ENCODE data around the gene TMC4. TPM values are rescaled to one million over a fixed set of nuclear protein-coding genes. Genes with fewer than 3 reads are reported as not detected.
"Not testable (repeated sequence)": the region's sequence is repeated elsewhere in the genome, so short reads cannot be mapped to it uniquely, and the experiment has no call there.

Gene TMC4
- polyA plus RNA-seq, 4 donors: 40.6 to 174 (median 129) TPM

DNA sequence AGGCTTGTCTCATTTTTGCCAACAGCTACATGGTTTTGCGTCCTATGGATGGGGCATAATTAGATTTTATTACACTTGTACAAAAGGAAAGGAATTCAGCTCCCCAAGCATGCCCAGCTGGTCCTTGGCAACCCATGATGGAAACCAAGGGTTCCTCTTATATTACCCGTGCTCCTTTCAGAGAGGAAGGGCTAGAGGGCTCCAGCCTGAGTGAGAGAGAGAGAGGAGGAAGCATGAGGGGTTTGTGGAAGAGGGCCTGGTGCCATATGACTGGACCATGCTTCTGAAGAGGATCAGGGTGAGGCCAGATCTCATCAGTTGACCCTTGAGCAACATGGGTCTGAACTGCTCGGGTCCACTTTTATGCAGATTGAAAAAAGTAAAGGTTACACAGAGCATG lies 24.2 kb upstream of the TMC4 start:
- WGBS, 3 donors: 85 to 91% (median 86%) methylated on average over 3 of the region's 3 CpGs
- Histone ChIP-seq H3K4me3 (ENCODE audit: low read depth in 1 of 3, low read length in 3 of 3) (no peak overlapping the region), H3K4me1 (ENCODE audit: control insufficient read depth in 3 of 3, insufficient read depth in 2 of 3, low read depth in 1 of 3, low read length in 2 of 3) (peaks cover 1 to 16% (median 3%) of the 10 kb centered on the region in 3 donors), H3K27me3 (ENCODE audit: control insufficient read depth in 3 of 3, insufficient read depth in 3 of 3, low read length in 3 of 3) (no peaks in the 10 kb centered on the region), H3K9me3 (ENCODE audit: control insufficient read depth in 2 of 2, insufficient read depth in 1 of 2, low read depth in 1 of 2, low read length in 1 of 2) (no peaks in the 10 kb centered on the region), H3K27ac (ENCODE audit: low read depth in 1 of 3, low read length in 2 of 3) (no peak overlapping the region), H3K36me3 (ENCODE audit: control insufficient read depth in 3 of 3, insufficient read depth in 2 of 3, low read depth in 1 of 3, low read length in 3 of 3) (peaks cover 8 to 49% (median 9%) of the 10 kb centered on the region in 3 donors)
- DNase-seq (no peak), FAIRE-seq (no peak)

- peaks cover 0 to 16% (median 4%) of the 10 kb centered on the region in 3 donors for H3K4me1 ChIP-seq (ENCODE audit: control insufficient read depth in 3 of 3, insufficient read depth in 2 of 3, low read depth in 1 of 3, low read length in 2 of 3)
Observed at GRCh38 chr19:54196536-54196935, 23.6 kb upstream of the TMC4 start.

DNA sequence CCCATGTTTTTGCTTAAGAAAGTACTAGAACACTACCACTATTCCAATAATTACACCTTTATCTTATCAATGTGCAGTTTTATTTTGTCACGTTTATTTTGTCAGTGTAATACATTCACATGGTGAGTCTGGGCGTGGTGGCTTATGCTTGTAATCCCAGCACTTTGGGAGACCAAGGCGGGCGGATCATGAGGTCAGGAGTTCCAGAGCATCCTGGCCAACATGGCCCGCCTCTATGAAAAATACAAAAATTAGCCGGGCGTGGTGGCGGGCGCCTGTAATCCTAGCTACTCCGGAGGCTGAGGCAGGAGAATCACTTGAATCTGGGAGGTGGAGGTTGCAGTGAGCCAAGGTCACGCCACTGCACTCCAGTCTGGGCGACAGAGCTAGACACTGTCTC lies 21.5 kb upstream of the TMC4 start:
- H3K4me3 ChIP-seq (ENCODE audit: low read depth in 1 of 3, low read length in 3 of 3); H3K27ac ChIP-seq (ENCODE audit: low read depth in 1 of 3, low read length in 2 of 3); DNase-seq; H3K27me3 ChIP-seq (ENCODE audit: control insufficient read depth in 3 of 3, insufficient read depth in 3 of 3, low read length in 3 of 3); H3K9me3 ChIP-seq (ENCODE audit: control insufficient read depth in 2 of 2, insufficient read depth in 1 of 2, low read depth in 1 of 2, low read length in 1 of 2); FAIRE-seq: not testable (repeated sequence)
- H3K36me3 ChIP-seq (ENCODE audit: control insufficient read depth in 3 of 3, insufficient read depth in 2 of 3, low read depth in 1 of 3, low read length in 3 of 3): peaks cover 2 to 44% (median 9%) of the 10 kb centered on the region in 3 donors
- H3K4me1 ChIP-seq (ENCODE audit: control insufficient read depth in 3 of 3, insufficient read depth in 2 of 3, low read depth in 1 of 3, low read length in 2 of 3): peaks cover 0 to 16% (median 4%) of the 10 kb centered on the region in 3 donors
- 86 to 92% (median 88%) methylated on average over 12 of the region's 12 CpGs for WGBS, 3 donors

More at GRCh38 chr19:54196536-54196935, 23.6 kb upstream of the TMC4 start:
- Histone ChIP-seq H3K4me3 (ENCODE audit: low read depth in 1 of 3, low read length in 3 of 3) (no peak overlapping the region), H3K27me3 (ENCODE audit: control insufficient read depth in 3 of 3, insufficient read depth in 3 of 3, low read length in 3 of 3) (no peaks in the 10 kb centered on the region), H3K27ac (ENCODE audit: low read depth in 1 of 3, low read length in 2 of 3) (no peak overlapping the region), H3K9me3 (ENCODE audit: control insufficient read depth in 2 of 2, insufficient read depth in 1 of 2, low read depth in 1 of 2, low read length in 1 of 2) (no peaks in the 10 kb centered on the region), H3K36me3 (ENCODE audit: control insufficient read depth in 3 of 3, insufficient read depth in 2 of 3, low read depth in 1 of 3, low read length in 3 of 3) (peaks cover 2 to 49% (median 9%) of the 10 kb centered on the region in 3 donors)
- no peak for DNase-seq
- FAIRE-seq: no peak
- 91 to 94% (median 92%) methylated on average over 7 of the region's 7 CpGs for WGBS, 3 donors

GRCh38 chr19:54193011-54193410 lies 20.1 kb upstream of the TMC4 start:
- H3K27me3 ChIP-seq (ENCODE audit: control insufficient read depth in 3 of 3, insufficient read depth in 3 of 3, low read length in 3 of 3): no peaks in the 10 kb centered on the region
- no peak overlapping the region for H3K27ac ChIP-seq (ENCODE audit: low read depth in 1 of 3, low read length in 2 of 3)
- WGBS, 3 donors: 94 to 97% (median 94%) methylated on average over 11 of the region's 11 CpGs
- peaks cover 4 to 20% (median 8%) of the 10 kb centered on the region in 3 donors for H3K4me1 ChIP-seq (ENCODE audit: control insufficient read depth in 3 of 3, insufficient read depth in 2 of 3, low read depth in 1 of 3, low read length in 2 of 3)
- H3K4me3 ChIP-seq (ENCODE audit: low read depth in 1 of 3, low read length in 3 of 3): no peak overlapping the region
- no peaks in the 10 kb centered on the region for H3K9me3 ChIP-seq (ENCODE audit: control insufficient read depth in 2 of 2, insufficient read depth in 1 of 2, low read depth in 1 of 2, low read length in 1 of 2)
- peaks cover 2 to 43% (median 9%) of the 10 kb centered on the region in 3 donors for H3K36me3 ChIP-seq (ENCODE audit: control insufficient read depth in 3 of 3, insufficient read depth in 2 of 3, low read depth in 1 of 3, low read length in 3 of 3)
- no peak for FAIRE-seq
- DNase-seq: no peak

- H3K27me3 ChIP-seq (ENCODE audit: control insufficient read depth in 3 of 3, insufficient read depth in 3 of 3, low read length in 3 of 3): no peaks in the 10 kb centered on the region
- 59 to 64% (median 62%) methylated on average over 19 of the region's 19 CpGs for WGBS, 3 donors
- peak overlapping the region; percentile 93 to 100 (median 99) for H3K27ac ChIP-seq (ENCODE audit: low read depth in 1 of 3, low read length in 2 of 3)
- DNase-seq (no peak), FAIRE-seq (no peak)
- H3K9me3 ChIP-seq (ENCODE audit: control insufficient read depth in 2 of 2, insufficient read depth in 1 of 2, low read depth in 1 of 2, low read length in 1 of 2): no peaks in the 10 kb centered on the region
- H3K36me3 ChIP-seq (ENCODE audit: control insufficient read depth in 3 of 3, insufficient read depth in 2 of 3, low read depth in 1 of 3, low read length in 3 of 3): peaks cover 2 to 45% (median 9%) of the 10 kb centered on the region in 3 donors
- peaks cover 6 to 30% (median 9%) of the 10 kb centered on the region in 3 donors for H3K4me1 ChIP-seq (ENCODE audit: control insufficient read depth in 3 of 3, insufficient read depth in 2 of 3, low read depth in 1 of 3, low read length in 2 of 3)
- H3K4me3 ChIP-seq (ENCODE audit: low read depth in 1 of 3, low read length in 3 of 3): peak overlapping the region; percentile 68 to 94 (median 82)
Observed at GRCh38 chr19:54191811-54192453, 19.0 kb upstream of the TMC4 start.

- Histone ChIP-seq H3K36me3 (ENCODE audit: control insufficient read depth in 3 of 3, insufficient read depth in 2 of 3, low read depth in 1 of 3, low read length in 3 of 3) (peaks cover 2 to 52% (median 9%) of the 10 kb centered on the region in 3 donors), H3K27ac (ENCODE audit: low read depth in 1 of 3, low read length in 2 of 3) (peak within 1 kb of the TSS; percentile 93 to 100 (median 99)), H3K27me3 (ENCODE audit: control insufficient read depth in 3 of 3, insufficient read depth in 3 of 3, low read length in 3 of 3) (no peaks in the 10 kb centered on the region), H3K9me3 (ENCODE audit: control insufficient read depth in 2 of 2, insufficient read depth in 1 of 2, low read depth in 1 of 2, low read length in 1 of 2) (no peaks in the 10 kb centered on the region), H3K4me1 (ENCODE audit: control insufficient read depth in 3 of 3, insufficient read depth in 2 of 3, low read depth in 1 of 3, low read length in 2 of 3) (peaks cover 8 to 37% (median 9%) of the 10 kb centered on the region in 3 donors), H3K4me3 (ENCODE audit: low read depth in 1 of 3, low read length in 3 of 3) (peak within 1 kb of the TSS; percentile 68 to 94 (median 82))
- WGBS, 3 donors: 1 to 2% (median 1%) methylated on average over 43 to 77 of the region's 77 CpGs
- DNase-seq: peak in 1 of 2 donors; percentile 96
- no peak for FAIRE-seq
Observed at GRCh38 chr19:54191011-54191810, 18.3 kb upstream of the TMC4 start, which contains the start of gene TSEN34. Gene TSEN34 (plus strand): TSS chr19:54191308. CDS start chr19:54191365, 57 bp downstream.

DNA sequence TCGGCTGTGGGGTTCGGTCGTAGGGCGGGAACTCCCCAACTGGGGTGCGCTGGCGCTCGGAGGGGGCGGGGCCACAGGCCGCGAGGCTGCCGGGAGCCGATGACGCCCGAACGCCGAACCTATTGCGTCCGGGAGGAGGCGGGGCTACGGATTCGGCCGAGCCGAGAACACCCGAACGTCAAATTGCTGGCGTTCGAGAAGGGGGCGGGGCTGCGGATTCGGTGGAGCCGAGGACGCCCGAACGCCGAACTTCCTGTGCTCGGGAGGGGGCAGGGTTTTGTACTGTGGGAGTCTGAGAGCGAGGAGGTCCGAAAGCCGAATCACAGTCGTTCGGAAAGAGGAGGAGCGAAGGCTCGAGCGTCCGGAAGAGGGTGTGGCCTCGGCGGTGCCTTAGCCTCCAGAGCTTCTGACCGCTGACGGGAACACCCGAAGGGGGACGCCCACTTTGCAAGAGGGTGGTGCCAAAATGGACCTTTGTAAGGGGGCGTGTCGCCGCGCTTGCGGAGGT lies 17.6 kb upstream of the TMC4 start:
- FAIRE-seq (peak; percentile 88), DNase-seq (peak; percentile 99 to 100)
- H3K4me3 ChIP-seq (ENCODE audit: low read depth in 1 of 3, low read length in 3 of 3): peak overlapping the region; percentile 68 to 94 (median 82)
- no peaks in the 10 kb centered on the region for H3K9me3 ChIP-seq (ENCODE audit: control insufficient read depth in 2 of 2, insufficient read depth in 1 of 2, low read depth in 1 of 2, low read length in 1 of 2)
- 0% methylated on average over 52 to 56 of the region's 56 CpGs for WGBS, 3 donors
- H3K27me3 ChIP-seq (ENCODE audit: control insufficient read depth in 3 of 3, insufficient read depth in 3 of 3, low read length in 3 of 3): no peaks in the 10 kb centered on the region
- peaks cover 2 to 56% (median 9%) of the 10 kb centered on the region in 3 donors for H3K36me3 ChIP-seq (ENCODE audit: control insufficient read depth in 3 of 3, insufficient read depth in 2 of 3, low read depth in 1 of 3, low read length in 3 of 3)
- H3K4me1 ChIP-seq (ENCODE audit: control insufficient read depth in 3 of 3, insufficient read depth in 2 of 3, low read depth in 1 of 3, low read length in 2 of 3): peaks cover 8 to 37% (median 9%) of the 10 kb centered on the region in 3 donors
- H3K27ac ChIP-seq (ENCODE audit: low read depth in 1 of 3, low read length in 2 of 3): peak overlapping the region; percentile 93 to 100 (median 99)
